Epithelial cell of proximal tubule (primary cell): ENCODE data around the gene TNFSF12. TPM values are rescaled to one million over a fixed set of nuclear protein-coding genes. Genes with fewer than 3 reads are reported as not detected.

Source experiments
- DNase-seq: peaks from one replicate; pipeline ENCODE4 v3.0.0-alpha.2; 2011; ENCODE audit warnings: low read depth
- H3K4me3 ChIP-seq: 2 replicates; pipeline ENCODE4 v1.5.1; 2011; ENCODE audit warnings: low read depth, mild to moderate bottlenecking, low read length
- CTCF ChIP-seq: conservative IDR thresholded peaks from 2 replicates; pipeline ENCODE4 v1.5.1; 2012; ENCODE audit warnings: low read depth, mild to moderate bottlenecking, low read length
- total RNA-seq: library from RNA; depleted of rRNA; stranded (reverse); fragments of >200 nt; gene quantifications from 2 replicates; pipeline ENCODE4 v1.2.3, GENCODE V29; 2015

Gene TNFSF12
- total RNA-seq, 1 donor from 2014 or later, result 25.2 TPM

- TF ChIP-seq CTCF, result no peak
- no peak for DNase-seq
- peak overlapping the region; percentile 21 for H3K4me3 ChIP-seq
Measured at GRCh38 chr17:7588553-7589203, 39.8 kb downstream of the TNFSF12 start.

GRCh38 chr17:7589204-7589868 is 40.5 kb downstream of the TNFSF12 start:
- peak; percentile 73 for TF ChIP-seq CTCF
- DNase-seq, result no peak
- H3K4me3 ChIP-seq, result peak overlapping the region; percentile 21

- no peak for DNase-seq
- H3K4me3 ChIP-seq, result peak within 1 kb of the TSS; percentile 21
- TF ChIP-seq CTCF, result no peak
Measured at GRCh38 chr17:7589891-7590691, 41.2 kb downstream of the TNFSF12 start, which contains the start of gene SOX15. Gene SOX15 (minus strand): TSS chr17:7590094. CDS start chr17:7589676, 418 bp downstream.

- no peak for DNase-seq
- TF ChIP-seq CTCF, result no peak
- H3K4me3 ChIP-seq, result no peak overlapping the region
Measured at GRCh38 chr17:7590743-7591142, 41.9 kb downstream of the TNFSF12 start.

- TF ChIP-seq CTCF, result no peak
- no peak for DNase-seq
- H3K4me3 ChIP-seq, result no peak overlapping the region
Measured at GRCh38 chr17:7591596-7591995, 42.7 kb downstream of the TNFSF12 start.

GRCh38 chr17:7592422-7593021 is 43.7 kb downstream of the TNFSF12 start:
- no peak overlapping the region for H3K4me3 ChIP-seq
- DNase-seq, result no peak
- no peak for TF ChIP-seq CTCF
